Cardiac muscle cell (in vitro differentiated cells and primary cell): ENCODE data around the gene NDST4. TPM values are rescaled to one million over a fixed set of nuclear protein-coding genes. Genes with fewer than 3 reads are reported as not detected.

Source experiments
- DNase-seq, 2 donors: peaks; one replicate each; pipeline versions ENCODE4 v3.0.0 to v3.0.0-alpha.2; 2010 to 2017; ENCODE audit warnings: low read depth in 1 of 2, low spot score in 1 of 2
- H3K27ac ChIP-seq: fragments of 200-600 bp; sonication (generic); 2 replicates; pipeline ENCODE4 v1.5.1; 2016
- H3K27me3 ChIP-seq: fragments of 200-600 bp; sonication (generic); 2 replicates; pipeline ENCODE4 v1.6.0; 2016; ENCODE audit warnings: control low read depth
- H3K36me3 ChIP-seq: fragments of 200-600 bp; sonication (generic); 2 replicates; pipeline ENCODE4 v1.5.1; 2016; ENCODE audit warnings: control low read depth
- H3K4me1 ChIP-seq: fragments of 200-600 bp; sonication (generic); 2 replicates; pipeline ENCODE4 v1.8.1; 2017; ENCODE audit warnings: low read depth, mild to moderate bottlenecking, mixed run types
- H3K4me3 ChIP-seq: fragments of 200-600 bp; sonication (generic); 2 replicates; pipeline ENCODE4 v1.5.1; 2016; ENCODE audit warnings: mild to moderate bottlenecking
- H3K9me3 ChIP-seq: fragments of 200-600 bp; sonication (generic); 2 replicates; pipeline ENCODE4 v1.5.1; 2017; ENCODE audit warnings: low read depth, mild to moderate bottlenecking, control low read depth
- polyA plus RNA-seq: library from polyadenylated mRNA; unstranded; fragments of >200 nt; fragmentation: Nextera tagmentation; extraction: Ambion mirVana; gene quantifications from 2 replicates; pipeline ENCODE4 v1.2.1, GENCODE V29; 2016
- total RNA-seq: library from RNA; depleted of rRNA; stranded (reverse); fragments of >200 nt; gene quantifications from 2 replicates; pipeline ENCODE4 v1.2.3, GENCODE V29; 2016
- TF ChIP-seq, protein P1 (sequence below): IDR thresholded peaks from 2 replicates; pipeline ENCODE4 v1.5.1; 2012; ENCODE audit warnings: low read depth, mild to moderate bottlenecking, low read length

The NDST4 gene
- total and polyA plus RNA-seq, 2 experiments from 2014 or later = not detected

DNA sequence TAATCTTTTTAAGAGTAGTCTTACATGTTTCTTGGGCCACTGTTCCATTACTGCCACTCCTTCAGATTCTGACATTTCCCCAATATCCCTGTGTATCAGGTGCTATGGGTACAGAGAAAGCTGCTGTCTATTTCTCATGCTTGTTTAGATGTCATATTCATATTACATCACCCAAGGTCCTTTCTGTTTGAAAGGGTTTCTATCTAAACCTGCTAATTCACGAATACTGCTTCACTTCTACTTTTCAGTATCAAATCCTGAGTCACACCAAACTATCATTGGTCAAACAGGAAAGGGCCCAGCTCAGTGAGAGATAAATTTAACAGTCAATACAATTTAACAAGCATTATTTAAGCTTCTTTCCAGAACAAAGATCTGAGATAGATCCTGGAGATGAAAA lies 273.4 kb downstream of the NDST4 start:
- Histone ChIP-seq H3K4me1 (no peaks in the 10 kb centered on the region), H3K9me3 (no peaks in the 10 kb centered on the region), H3K4me3 (no peak overlapping the region), H3K27me3 (no peaks in the 10 kb centered on the region), H3K36me3 (no peaks in the 10 kb centered on the region), H3K27ac (no peak overlapping the region)
- no peak for DNase-seq
- TF ChIP-seq, protein P1, sequence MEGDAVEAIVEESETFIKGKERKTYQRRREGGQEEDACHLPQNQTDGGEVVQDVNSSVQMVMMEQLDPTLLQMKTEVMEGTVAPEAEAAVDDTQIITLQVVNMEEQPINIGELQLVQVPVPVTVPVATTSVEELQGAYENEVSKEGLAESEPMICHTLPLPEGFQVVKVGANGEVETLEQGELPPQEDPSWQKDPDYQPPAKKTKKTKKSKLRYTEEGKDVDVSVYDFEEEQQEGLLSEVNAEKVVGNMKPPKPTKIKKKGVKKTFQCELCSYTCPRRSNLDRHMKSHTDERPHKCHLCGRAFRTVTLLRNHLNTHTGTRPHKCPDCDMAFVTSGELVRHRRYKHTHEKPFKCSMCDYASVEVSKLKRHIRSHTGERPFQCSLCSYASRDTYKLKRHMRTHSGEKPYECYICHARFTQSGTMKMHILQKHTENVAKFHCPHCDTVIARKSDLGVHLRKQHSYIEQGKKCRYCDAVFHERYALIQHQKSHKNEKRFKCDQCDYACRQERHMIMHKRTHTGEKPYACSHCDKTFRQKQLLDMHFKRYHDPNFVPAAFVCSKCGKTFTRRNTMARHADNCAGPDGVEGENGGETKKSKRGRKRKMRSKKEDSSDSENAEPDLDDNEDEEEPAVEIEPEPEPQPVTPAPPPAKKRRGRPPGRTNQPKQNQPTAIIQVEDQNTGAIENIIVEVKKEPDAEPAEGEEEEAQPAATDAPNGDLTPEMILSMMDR = no peak

DNA sequence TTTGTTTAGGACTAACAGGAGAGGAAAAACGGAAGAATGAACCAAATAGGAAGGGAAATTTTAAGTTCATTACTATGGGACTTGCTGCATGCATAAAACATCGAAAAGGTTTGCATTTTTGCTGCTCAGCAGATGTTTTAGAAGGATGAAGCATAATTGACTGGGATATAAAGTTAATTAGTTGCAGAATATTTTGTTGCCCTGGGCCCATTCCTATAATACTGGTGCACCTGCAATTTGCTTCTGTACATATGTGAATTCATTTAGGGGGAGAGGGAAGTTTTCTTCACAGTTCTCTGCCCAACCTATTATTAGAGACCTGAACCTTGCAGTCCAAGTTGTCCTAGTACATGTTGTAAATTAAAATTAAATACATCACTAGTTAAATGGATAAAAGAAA lies 282.8 kb downstream of the NDST4 start:
- H3K4me1 ChIP-seq = no peaks in the 10 kb centered on the region
- H3K36me3 ChIP-seq = no peaks in the 10 kb centered on the region
- TF ChIP-seq, protein P1 = no peak
- H3K27ac ChIP-seq = no peak overlapping the region
- H3K4me3 ChIP-seq = no peak overlapping the region
- no peaks in the 10 kb centered on the region for H3K9me3 ChIP-seq
- DNase-seq = no peak
- no peaks in the 10 kb centered on the region for H3K27me3 ChIP-seq

DNA sequence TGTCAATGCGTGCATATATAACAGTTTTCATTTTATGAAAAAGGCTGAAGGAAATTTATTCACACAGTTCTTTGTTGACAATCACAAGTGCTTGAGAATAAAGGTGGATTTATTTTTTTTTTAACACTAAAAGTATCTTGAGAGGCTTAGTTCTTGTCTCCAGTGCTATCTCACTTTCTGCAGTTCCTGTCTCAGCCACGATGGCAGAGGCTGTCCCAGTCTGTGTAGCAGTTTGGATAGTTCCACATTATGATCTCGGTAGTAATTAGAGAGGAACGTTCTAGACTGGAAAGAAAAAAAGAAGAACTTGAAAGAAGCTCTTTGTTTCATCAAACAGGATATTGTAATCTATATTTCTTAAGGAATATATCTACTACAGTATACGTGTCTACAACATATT lies 285.8 kb downstream of the NDST4 start:
- no peaks in the 10 kb centered on the region for H3K27me3 ChIP-seq
- TF ChIP-seq, protein P1 = no peak
- no peak overlapping the region for H3K4me3 ChIP-seq
- no peaks in the 10 kb centered on the region for H3K4me1 ChIP-seq
- no peaks in the 10 kb centered on the region for H3K9me3 ChIP-seq
- H3K36me3 ChIP-seq = no peaks in the 10 kb centered on the region
- H3K27ac ChIP-seq = no peak overlapping the region
- DNase-seq = no peak

DNA sequence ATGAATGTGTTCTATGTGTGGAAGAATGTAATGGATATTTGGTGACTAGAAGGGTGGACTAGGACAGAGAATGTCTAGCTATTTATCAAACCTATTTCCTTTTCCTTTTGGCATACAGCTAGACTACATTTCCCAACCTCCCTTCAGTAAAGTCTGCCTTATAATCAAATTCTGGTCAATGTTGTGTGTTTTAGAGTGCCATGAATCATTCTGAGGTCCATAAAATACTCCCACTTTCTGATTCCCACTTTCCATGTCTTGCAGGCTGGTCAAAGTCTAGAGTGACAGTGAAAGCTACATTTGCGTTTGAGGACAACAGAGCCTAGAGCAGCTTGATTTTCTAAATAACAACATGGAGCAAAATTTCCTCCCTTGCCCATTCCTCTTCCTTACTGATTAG lies 297.7 kb downstream of the NDST4 start:
- Histone ChIP-seq H3K9me3 (no peaks in the 10 kb centered on the region), H3K4me3 (no peak overlapping the region), H3K27me3 (no peaks in the 10 kb centered on the region), H3K4me1 (no peaks in the 10 kb centered on the region), H3K27ac (no peak overlapping the region), H3K36me3 (no peaks in the 10 kb centered on the region)
- no peak for DNase-seq
- TF ChIP-seq, protein P1 = no peak

DNA sequence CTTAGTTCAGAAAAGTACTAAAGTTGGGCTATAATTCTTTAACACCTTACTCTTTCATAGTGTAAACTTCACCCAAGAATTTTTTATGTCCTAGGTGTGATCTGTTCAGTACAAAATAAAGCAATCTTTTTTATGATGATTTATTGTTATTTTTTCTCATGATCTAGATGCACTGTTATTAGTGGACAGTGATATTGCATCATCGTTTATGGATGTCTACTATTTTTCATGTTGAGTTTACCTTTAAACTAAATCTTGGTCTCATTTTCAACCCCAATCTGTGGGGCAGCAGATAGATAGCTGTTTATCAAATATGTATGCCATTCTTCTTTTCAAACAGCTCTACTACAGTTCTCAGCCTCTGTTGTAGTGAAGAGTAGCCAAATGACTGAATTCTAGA lies 299.5 kb downstream of the NDST4 start:
- no peaks in the 10 kb centered on the region for H3K4me1 ChIP-seq
- no peak overlapping the region for H3K4me3 ChIP-seq
- no peaks in the 10 kb centered on the region for H3K36me3 ChIP-seq
- DNase-seq = no peak
- TF ChIP-seq, protein P1 = no peak
- no peak overlapping the region for H3K27ac ChIP-seq
- H3K9me3 ChIP-seq = no peaks in the 10 kb centered on the region
- H3K27me3 ChIP-seq = no peaks in the 10 kb centered on the region
